Heart left ventricle (tissue), 13 donors: ENCODE data around the gene SYT9.

ENCODE experiments used
- POLR2A ChIP-seq, 2 donors: fragments of 450-650 bp; IDR thresholded peaks; one replicate each; pipeline ENCODE4 v1.6.1; 2017; ENCODE audit warnings: antibody characterized with exemption in 2 of 2, mild to moderate bottlenecking in 2 of 2, moderate library complexity in 2 of 2
- TF ChIP-seq, protein P1 (sequence below), 12 donors: fragments of 200-600 bp; sonication (generic) in 4 of 12; IDR thresholded peaks; one replicate each; pipeline versions ENCODE4 v1.5.0 to v1.8.0; 2018 to 2022; ENCODE audit warnings: antibody characterized with exemption in 12 of 12, mild to moderate bottlenecking in 5 of 12
- donor health status: ischemic (EF 13 %, LVEDD 7.1; RV severe dilation, severe dysfunction).
- donor health status: DM: no; HTN: yes; CAD: no.
- donor health status: DM: no; HTN: no; CAD: no.
- donor health status: ischemic (EF 25% LVEDD 6.9; RV normal size, moderate dysfunction).
- donor health status: ischemic (EF 25% LVEDD 5.7; RV mildly dilated, moderate dysfunction).
- donor health status: ischemic (EF 35%, LVEDD 5.7; RV mildly dilated, moderate dysfunction).
- donor health status: nonischemic (EF 11% LVEDD 7.7; RV severe dilation, severe dysfunction).
- donor health status: DM: yes; HTN: yes; CAD: no.
- donor health status: PGD.
- donor health status: ischemic (EF 29% LVEDD 5.4; RV normal size, mild dysfunction).
- donor health status: nonischemic (EF 23%, LVEDD 6.1; RV moderate dilation, normal function).

DNA sequence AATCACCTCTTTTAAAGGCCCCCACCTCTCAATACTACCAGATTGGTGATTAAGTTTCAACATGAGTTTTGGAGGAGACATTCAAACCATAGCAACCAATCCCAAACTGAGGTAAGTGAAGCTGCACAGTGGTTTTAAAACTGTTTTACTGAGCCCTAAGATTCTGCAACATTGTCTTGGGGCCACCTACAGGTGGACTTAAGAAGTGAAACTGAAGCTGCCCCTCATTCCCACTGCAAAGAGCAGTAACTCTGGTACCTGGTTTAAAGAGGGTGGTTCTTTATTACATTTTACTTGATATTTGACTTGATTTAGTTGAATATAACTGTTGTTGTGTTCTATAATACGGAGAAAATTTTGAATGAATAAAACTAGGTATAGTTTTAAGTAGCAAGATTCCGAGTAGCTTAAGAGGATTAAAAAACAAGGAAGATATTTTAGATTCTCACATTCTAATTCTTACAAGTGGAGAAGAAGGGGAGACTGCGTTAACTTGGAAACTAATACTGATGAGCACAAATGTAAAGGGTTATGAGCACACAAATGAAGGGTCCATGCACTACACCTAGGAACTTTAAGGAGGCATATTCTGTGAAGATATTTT lies 26.7 kb downstream of the SYT9 start:
- TF ChIP-seq, protein P1, sequence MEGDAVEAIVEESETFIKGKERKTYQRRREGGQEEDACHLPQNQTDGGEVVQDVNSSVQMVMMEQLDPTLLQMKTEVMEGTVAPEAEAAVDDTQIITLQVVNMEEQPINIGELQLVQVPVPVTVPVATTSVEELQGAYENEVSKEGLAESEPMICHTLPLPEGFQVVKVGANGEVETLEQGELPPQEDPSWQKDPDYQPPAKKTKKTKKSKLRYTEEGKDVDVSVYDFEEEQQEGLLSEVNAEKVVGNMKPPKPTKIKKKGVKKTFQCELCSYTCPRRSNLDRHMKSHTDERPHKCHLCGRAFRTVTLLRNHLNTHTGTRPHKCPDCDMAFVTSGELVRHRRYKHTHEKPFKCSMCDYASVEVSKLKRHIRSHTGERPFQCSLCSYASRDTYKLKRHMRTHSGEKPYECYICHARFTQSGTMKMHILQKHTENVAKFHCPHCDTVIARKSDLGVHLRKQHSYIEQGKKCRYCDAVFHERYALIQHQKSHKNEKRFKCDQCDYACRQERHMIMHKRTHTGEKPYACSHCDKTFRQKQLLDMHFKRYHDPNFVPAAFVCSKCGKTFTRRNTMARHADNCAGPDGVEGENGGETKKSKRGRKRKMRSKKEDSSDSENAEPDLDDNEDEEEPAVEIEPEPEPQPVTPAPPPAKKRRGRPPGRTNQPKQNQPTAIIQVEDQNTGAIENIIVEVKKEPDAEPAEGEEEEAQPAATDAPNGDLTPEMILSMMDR (IDR thresholded peaks at IDR 0.05): peak in 11 of 12 donors; percentile 13 to 58 (median 43)
- no peak for TF ChIP-seq POLR2A (IDR thresholded peaks at IDR 0.05)
